GM19035 (cell line): ENCODE results near the gene LRBA.

Experiments used
- ATAC-seq: cut with Tn5 transposase; IDR thresholded peaks from one replicate; pipeline ENCODE4 v1.9.1; 2021; ENCODE audit not compliant: unreplicated experiment

The LRBA gene

DNA sequence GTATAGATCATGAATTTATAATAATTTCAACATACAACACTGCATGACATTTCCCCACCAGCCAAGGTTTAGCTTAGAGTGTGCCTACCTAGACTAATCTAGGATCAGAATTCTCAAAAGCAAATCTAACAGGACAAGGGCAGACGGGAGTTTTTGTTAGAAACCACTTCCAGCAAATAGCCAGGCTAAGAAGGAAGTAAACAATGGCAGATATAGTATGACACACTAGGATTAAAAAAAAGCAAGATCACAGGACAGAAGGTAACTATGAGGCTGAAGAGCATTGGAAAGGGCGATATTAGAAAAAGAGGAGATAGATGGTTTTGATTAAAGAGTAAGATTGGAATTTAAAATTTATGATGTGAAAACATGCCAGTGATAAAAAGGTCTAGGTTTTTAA is 124.8 kb downstream of the LRBA start:
- no peak for ATAC-seq

DNA sequence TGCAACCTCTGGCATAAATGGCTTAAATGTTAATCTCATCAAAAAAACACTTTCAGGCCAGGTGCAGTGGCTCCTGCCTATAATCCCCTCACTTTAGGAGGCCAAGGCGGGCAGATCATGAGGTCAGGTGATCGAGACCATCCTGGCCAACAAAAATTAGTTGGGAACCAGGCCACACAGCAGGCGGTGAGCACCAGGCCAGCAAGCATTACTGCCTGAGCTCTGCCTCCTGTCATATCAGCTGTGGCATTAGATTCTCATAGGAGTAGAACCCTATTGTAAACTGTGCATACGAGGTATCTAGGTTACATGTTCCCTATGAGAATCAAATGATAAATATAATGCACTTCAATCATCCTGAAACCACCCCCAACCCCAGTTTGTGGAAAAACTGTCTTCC is 125.8 kb downstream of the LRBA start:
- ATAC-seq, result no peak

DNA sequence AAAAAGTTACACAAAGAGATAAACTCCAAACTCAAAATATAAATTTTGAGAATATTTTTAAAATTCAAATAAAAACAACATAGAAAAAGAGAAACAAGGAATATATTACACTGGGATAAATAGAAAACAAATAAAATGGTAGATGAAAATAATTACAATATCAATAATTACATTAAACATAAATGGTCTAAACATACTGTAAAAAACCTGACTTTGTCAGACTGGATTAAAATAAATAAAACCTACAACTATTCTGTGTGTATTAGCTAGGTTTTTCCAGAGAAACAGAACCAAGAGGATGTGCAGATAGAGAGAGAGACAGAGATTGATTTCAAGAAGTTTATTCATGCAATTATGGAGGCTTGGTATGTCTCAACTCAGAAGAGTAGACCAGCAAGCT is 126.5 kb downstream of the LRBA start:
- no peak for ATAC-seq

DNA sequence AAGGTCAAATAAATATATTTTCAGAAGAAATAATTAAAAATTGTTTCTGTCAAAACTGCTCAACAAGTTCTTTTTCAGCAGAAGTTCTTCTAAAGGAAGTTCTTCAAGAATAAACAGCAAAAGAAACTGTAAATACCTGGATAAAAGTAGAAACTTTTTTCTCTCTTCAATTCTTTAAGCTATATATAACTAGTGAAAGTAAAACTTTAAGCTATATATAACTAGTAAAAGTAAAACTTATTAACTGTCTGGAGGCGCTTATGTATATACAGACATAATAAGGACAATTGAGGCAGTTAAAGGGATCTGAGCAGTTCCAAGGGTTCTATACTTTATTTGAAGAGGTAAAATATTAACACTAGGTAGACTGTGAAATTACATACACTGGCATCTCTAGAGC is 126.9 kb downstream of the LRBA start:
- no peak for ATAC-seq

DNA sequence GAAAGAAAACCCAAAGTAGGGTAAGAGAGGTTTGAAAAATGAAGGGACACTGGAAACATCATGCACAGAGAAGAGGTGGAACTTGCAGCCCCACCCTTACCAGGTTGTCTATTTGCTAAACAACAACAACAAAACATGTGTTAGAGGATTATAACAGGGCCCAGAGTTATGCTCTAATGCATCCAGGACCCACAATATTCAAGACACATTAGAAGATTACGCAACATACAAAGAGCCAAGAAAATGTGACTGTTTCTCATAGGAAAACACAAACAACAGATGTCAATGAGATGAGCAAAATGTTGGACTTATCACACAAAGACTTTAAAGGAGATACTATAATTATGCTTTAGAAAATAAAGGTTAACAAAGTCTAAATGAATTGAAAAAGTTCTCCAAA is 128.5 kb downstream of the LRBA start:
- ATAC-seq, result no peak

DNA sequence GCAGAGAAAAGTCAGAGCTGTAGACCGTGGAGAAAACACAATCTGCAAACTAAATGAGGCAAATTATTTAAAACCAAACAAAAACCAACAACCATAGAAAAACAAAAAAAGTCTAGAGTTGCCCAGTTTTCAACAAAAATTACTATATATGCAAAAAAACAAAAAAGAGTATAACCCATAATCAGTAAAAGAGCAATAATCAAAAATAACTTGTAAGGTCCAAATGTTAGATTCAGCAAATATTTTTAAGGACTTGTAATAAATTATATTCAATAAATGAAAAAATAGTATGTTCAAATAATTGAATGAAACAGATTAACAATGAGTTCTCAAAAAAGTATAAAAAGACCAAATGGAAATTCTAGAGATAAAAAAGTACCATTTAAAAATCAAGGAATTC is 130.5 kb downstream of the LRBA start:
- ATAC-seq, result no peak

DNA sequence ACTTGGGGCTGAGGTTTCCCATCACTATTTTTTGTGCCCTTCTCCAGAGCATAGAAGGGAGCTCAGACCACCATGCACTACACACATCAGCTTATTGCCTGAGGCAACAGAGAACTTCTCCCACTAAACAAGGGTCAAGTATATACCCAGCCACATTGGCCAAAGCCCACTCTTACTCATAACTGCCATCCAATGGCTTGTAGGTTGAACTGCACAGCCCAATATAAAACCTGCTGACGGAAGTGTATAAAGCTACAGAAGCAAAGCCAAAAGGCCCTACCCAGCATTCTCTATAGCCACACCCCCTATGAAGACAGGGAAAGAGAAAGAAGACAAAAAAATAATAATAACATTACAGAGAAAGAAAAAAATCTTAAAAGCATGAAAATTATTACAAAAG is 139.7 kb downstream of the LRBA start:
- no peak for ATAC-seq

DNA sequence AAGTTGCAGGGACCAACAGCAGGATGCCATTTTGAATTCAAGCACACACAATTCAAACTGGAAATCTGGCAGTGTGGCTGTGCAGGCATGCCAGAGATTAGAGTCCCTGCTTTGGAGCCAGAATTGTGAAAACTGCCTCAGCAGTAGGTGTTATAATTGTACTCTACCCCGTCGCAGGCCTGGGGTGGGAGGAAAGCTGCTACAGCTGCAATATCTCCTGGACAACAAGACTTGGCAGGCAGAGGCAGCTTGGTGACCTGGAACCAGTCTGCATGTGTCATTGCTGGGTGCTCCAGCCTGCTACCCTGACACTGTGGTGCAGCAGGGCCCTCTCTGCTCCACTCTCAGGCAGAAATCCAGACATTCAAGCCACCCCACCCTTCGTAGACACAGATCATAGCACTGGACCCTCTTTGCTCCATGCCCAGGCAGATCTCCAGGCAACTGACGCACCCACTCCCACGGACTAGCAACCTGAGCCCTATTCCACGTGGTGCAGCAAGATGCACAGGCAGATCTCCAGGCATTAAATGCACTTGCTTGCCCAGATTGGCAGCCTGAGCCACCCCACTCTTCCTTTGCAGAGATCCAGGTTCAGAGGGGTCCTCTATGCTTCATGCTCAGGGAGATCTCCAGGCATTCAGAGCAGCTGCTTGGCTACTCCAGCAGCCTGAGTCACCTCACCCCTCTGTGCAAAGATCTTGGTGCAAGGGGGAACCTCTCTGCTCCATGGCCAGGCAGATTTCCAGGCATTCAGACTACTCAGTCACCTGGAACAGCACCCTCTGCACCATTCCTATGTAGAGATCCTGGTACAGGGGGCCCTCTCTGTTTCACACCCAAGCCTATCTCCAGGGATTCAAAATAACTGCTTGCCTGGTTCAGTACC is 140.5 kb downstream of the LRBA start:
- no peak for ATAC-seq

DNA sequence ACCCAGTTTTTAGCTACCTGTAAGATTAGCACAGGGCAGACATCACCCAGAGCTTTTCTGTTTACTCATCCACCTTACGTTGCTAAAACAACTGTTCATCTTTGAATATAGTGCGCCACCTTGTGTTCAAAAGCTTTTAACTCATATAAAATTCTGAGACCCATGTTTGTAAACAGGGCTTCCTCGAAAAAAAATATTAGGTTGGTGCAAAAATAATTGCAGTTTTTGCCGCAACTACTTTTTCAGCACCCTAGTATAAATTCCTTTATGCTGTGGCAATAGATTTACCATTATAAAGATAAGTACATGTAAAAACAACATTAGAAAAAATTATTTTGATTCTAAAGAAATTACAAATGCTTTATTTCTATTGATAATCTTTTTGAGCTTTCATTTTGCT is 147.9 kb downstream of the LRBA start:
- peak; percentile 72 for ATAC-seq

DNA sequence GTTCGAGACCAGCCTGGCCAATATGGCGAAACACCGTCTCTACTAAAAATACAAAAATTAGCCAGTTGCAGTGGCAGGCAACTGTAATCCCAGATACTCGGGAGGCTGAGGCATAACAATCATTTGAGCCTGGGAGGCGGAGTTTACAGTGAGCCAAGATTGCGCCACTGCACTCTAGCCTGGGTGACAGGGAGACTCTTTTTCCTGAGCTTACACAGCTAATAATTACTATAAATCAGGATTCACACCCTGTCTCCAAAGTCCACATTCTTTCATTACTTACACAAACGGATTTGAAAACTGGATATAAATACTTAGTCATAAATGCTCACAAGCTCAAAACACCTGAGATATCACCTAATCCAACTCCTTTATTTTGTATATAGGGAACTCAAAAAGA is 151.6 kb downstream of the LRBA start:
- ATAC-seq, result no peak

DNA sequence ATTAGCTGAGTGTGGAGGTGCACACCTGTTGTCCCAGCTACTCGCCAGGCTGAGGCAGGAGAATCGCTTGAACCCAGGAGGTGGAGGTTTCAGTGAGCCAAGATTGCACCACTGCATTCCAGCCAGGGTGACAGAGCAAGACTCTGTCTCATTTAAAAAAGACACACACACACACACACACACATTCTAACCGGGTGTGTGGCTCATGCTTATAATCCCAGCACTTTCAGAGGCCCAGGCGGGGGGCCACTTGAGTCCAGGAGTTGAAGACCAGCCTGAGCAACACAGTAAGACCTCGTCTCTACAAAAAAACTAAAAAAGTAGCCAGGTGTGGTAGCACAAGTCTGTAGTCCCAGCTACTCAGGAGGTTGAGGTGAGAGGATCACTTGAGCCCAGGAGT is 152.3 kb downstream of the LRBA start:
- ATAC-seq, result no peak

DNA sequence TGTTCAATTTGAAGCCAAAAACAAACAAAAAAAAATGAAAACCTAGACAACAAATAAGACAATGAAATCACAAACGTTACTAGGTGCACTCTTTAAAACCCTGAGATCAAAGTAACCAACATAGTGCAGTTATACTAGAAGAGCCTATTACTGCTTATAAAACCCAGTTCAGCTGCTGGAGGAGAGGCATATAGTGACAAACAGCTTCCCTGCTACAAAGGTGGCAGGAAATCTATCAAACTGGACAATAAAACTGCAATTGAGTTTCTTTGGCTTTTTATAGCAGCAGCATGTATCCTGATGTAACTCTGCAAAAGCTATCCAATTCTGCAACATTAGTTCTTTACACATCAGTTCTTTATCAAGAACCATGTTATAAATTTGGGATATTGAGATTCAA is 155.6 kb downstream of the LRBA start:
- ATAC-seq, result no peak

DNA sequence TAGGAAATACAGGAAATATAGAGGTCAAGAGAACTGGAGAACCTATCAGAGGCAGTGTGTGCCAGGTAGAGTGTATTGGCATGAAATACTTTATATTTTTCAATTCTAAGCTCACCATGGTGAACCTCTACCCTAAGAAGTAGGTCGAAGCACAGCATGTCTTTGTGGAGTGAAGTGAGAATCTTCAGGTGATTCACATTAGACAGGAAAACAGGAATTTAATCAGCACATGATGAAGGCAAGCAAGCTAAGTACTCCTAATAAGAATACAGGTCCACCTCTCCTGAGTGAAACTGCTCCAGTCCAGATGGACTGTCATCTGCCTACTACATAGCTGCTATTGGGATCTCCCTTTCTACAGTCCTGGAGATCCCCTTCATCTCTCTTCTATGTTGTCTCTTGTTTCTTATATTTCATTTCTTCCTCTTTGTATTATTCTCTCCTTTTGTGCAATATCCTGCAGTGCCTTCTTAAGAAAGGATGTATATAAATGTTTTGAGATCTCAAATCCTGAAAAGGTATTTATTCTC is 159.0 kb downstream of the LRBA start:
- ATAC-seq, result no peak

DNA sequence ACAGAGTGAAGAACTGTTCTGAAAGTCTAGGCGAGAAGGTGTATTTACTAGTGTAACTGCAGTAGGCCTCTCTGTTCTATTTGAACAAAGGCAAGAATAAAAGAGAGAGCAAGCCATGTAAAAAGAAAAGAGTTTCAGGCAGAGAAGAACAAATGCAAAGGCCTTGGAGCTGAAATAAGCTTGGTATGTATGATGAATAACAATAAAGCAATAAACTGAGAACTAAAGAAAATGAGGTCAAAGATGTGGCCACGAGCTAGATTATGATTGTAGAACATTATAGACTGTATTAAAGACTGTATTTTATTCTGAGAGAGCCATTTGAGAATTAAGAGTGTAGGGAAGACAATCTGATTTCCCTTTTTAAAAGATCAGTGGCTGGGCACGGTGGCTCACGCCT is 160.5 kb downstream of the LRBA start:
- no peak for ATAC-seq

DNA sequence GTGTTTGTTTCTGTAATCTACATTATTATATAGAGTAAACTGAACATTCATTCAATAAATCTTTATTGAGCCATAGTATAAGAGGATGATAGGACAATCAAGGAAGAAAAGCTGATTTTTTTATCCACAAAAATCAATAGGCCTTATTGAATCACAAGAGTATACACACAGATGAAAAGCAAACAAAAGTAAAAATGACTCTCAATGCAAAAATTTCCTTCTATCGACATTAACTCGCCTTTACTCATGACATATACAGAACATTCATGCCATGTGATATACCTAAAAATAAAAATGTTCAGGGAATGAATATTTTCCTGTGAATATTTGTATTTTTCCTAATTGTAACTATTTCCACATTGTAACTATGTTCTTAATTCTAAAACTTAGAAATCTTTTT is 161.2 kb downstream of the LRBA start:
- no peak for ATAC-seq

DNA sequence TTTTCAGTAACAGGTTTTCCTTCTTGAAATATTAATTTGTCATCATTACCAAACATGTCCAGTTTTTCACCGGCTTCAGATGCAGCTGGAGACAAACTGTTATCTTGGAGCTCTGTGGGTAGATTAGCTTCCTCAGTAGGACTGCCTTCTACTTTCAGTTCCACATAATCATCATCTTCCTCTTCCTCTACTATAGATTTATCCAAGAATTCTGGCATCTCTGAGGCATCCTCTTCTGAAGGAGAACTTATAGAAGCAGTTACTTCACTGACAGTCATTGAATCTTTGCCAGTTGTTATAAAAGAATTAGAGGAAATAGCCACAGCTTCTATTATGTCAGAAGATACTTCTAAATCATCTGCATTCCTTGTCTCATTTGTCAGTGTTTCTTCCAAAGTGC is 162.9 kb downstream of the LRBA start:
- no peak for ATAC-seq

DNA sequence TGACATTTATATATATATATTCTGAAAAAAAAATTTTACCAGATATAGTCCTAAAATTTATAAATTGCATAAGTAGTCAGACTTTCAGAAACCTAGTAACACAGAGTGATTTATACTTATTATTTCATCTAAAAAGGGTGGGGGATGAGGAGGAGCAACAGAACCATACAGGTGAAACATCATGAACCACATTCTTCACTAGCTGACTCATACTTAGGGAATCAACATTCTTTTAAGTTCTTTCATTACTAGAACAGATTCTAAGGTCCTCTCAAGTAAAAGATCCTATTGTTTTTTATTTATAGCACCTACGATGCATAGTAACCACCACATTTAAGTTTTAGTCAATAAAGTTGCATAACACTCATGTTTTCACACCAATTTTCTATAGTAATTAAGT is 166.1 kb downstream of the LRBA start:
- ATAC-seq, result no peak

DNA sequence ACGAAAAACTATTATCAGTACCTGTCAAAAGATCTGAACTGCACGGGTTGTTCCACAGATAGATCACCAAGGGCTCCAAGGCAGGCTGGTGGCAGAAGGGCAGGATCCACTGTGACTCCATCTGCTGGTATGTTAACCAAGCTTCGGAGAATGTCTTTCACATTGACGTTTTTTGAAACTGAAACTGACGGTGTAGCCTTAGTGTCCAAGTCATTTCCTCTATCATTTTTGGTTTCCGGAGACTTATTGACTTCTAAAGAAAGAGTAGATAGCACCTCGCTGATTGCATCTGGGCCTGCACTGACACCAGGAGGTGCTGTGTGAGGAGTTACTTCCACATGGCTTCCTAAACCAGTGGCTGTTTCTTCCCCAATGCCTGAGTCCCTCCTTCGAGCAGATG is 186.9 kb downstream of the LRBA start:
- ATAC-seq, result peak; percentile 94

DNA sequence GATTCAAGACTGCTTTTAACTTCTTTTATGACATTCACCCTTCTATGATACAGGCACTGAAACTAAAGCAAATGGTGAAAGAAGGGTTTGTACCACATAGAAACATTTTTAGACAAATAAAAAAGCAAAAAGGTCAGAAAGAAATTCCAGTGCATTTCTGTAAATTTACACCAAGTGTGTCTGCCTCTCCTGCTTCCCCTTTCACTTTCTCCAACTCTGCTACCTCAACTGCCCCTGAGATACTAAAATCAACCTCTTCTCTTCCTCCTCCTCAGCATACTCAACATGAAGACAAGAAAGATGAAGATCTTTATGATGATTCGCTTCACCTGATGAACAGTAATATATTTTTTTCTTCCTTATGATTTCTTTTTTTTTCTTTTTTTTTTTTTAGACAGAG is 187.9 kb downstream of the LRBA start:
- ATAC-seq, result no peak

DNA sequence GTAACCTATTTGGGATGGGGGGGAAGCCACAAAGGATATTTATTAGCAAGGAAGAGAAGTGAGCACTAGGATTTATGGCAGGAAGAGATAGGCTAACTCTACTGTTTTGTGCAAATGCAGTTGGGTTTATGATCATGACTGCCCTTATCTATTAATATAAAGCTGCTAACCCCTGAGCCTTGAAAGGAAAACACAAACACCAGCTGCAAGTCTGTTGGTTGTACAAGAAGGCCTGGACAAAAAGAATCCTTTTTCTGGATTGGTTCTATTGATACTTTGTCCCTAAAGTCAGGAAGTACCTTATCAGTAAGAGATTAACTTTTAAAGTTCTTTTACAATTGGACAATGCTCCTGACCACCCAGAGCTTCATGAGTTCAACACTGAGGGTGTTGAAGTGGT is 188.8 kb downstream of the LRBA start:
- ATAC-seq, result no peak

DNA sequence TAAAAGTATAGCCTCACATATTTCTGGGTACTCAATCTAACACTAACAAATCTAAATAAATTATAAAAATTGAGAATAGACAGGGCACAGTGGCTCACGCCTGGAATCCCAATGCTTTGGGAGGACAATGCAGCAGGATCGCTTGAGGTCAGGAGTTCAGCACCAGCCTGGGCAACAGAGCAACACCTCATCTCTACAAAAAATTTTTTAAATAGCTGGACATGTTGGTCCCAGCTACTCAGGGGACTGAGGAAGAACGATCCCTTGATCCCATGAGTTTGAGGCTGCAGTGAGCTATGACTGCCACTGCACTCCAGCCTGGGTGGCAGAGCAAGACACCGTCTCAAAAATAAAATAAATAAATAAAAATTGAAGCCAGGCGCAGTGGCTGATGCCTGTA is 192.7 kb downstream of the LRBA start:
- ATAC-seq, result no peak

DNA sequence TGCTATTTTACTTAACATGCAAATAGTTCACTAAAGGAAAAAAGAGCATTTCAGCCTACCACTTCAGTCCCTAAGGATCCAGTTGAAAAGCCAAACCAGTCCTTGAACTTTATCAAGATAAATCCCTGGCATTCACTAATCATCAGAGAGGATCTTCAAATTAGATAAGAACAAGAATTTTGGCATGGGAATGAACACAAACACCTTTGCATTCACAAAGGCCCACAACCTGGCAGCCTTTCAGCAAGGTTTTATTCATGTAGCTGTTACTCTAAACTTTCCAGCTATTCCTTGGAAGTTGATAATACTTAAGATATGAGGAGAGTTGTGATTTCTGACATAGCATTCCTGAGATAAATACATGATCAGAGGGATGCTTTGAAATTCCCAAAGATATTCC is 193.4 kb downstream of the LRBA start:
- no peak for ATAC-seq

DNA sequence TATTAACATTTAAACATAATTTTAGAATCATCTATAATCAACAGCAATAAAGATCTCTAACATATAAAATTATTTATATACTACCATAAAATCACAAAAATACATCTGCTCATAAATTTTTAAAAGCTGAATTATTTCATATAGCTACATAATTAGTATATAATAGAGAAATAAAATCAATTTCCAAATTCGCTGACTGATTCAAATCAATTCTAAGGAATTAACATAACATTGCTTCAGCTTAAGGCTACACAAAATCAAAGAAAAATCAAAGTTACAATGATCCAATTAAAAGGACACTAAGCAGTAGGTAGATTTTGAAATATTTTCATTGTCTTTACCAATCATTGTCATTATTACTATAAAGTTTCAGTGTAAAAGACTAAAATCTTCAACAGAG is 194.7 kb downstream of the LRBA start:
- ATAC-seq, result no peak
